ENCODE data around the gene HYAL1.

The HYAL1 gene

GRCh38 chr3:50254577-50255250, 48.7 kb downstream of the HYAL1 start:
- TF ChIP-seq CTCF (IDR thresholded peaks at IDR 0.05; ENCODE audit: insufficient read depth, missing control alignments) = no peak
- DNase-seq (ENCODE audit: insufficient read length, low spot score) (no peak), FAIRE-seq (no peak)

- no peak for DNase-seq (ENCODE audit: insufficient read length, low spot score)
- no peak for TF ChIP-seq CTCF (IDR thresholded peaks at IDR 0.05; ENCODE audit: insufficient read depth, missing control alignments)
- FAIRE-seq = no peak
These were observed 52.2 kb downstream of the HYAL1 start for GRCh38 chr3:50251220-50251619.

- FAIRE-seq (no peak), DNase-seq (ENCODE audit: insufficient read length, low spot score) (no peak)
- TF ChIP-seq CTCF (IDR thresholded peaks at IDR 0.05; ENCODE audit: insufficient read depth, missing control alignments) = no peak
These were observed 52.9 kb downstream of the HYAL1 start for GRCh38 chr3:50250514-50250913.

All from D721Med (cell line).